Endothelial cell of umbilical vein (primary cell): ENCODE data around the gene NAP1L4. TPM values are rescaled to one million over a fixed set of nuclear protein-coding genes. Genes with fewer than 3 reads are reported as not detected.

Experiments
- BruUV-seq: library from RNA; stranded (reverse); fragments of 400-500 nt; replicated peaks from 2 replicates; lab custom pipeline; 2021; lab: Mats Ljungman, UMichigan
- CTCF ChIA-PET: fragments of 300-600, 350-600 bp; sonication (Branson Sonifier 250); formaldehyde crosslinking; loops from one replicate; lab custom pipeline; 2021; ENCODE audit warnings: antibody characterized with exemption, inconsistent platforms; lab: Charles Lee
- POLR2A ChIA-PET: fragments of 300-600, 350-600 bp; sonication (Branson Sonifier 250); formaldehyde crosslinking; loops from one replicate; lab custom pipeline; 2021; ENCODE audit warnings: antibody characterized with exemption, inconsistent platforms; lab: Charles Lee
- DNase-seq: peaks from one replicate; pipeline ENCODE4 v3.0.0-alpha.2; 2011; ENCODE audit warnings: low read depth, low spot score
- FAIRE-seq: peaks from 2 replicates; lab custom pipeline; 2011; peaks lifted over from hg19 to GRCh38; lab: Jason Lieb, UNC
- H2AFZ ChIP-seq: 2 replicates; pipeline ENCODE4 v1.6.0; 2012; ENCODE audit warnings: low read depth, low read length, control low read depth, inconsistent platforms
- H3K27ac ChIP-seq: 2 replicates; pipeline ENCODE4 v1.5.1; 2011; ENCODE audit warnings: low read depth, mild to moderate bottlenecking, control low read depth, low read length, moderate library complexity; ENCODE audit not compliant: insufficient read depth
- H3K27me3 ChIP-seq, 2 experiments: 2 replicates each; pipeline versions ENCODE4 v1.6.0 to v1.6.1; 2011; ENCODE audit warnings: low read length in 2 of 2, mixed read lengths in 1 of 2; ENCODE audit not compliant: control insufficient read depth in 2 of 2, insufficient read depth in 2 of 2
- H3K36me3 ChIP-seq, 2 experiments: 2 replicates in 1 of 2; 3 replicates in 1 of 2; pipeline ENCODE4 v1.5.1; 2011; ENCODE audit warnings: low read length in 2 of 2, mild to moderate bottlenecking in 1 of 2, moderate library complexity in 1 of 2; ENCODE audit not compliant: control insufficient read depth in 2 of 2, insufficient read depth in 2 of 2; ENCODE audit errors: extremely low read depth in 1 of 2
- H3K4me1 ChIP-seq: 3 replicates; pipeline ENCODE4 v1.5.1; 2011; ENCODE audit warnings: mild to moderate bottlenecking, low read length; ENCODE audit not compliant: control insufficient read depth, insufficient read depth; ENCODE audit errors: extremely low read depth
- H3K4me2 ChIP-seq: 2 replicates; pipeline ENCODE4 v1.6.1; 2011; ENCODE audit warnings: low read length, control low read depth, mixed read lengths; ENCODE audit not compliant: insufficient read depth
- H3K4me3 ChIP-seq, 3 experiments: fragments of 200-600 bp in 1 of 3; sonication (generic), shearing (Covaris generic) in 1 of 3; replicated peaks in 1 of 3; 2 replicates each; pipeline ENCODE4 v1.5.1; 2011 to 2016; ENCODE audit warnings: control low read depth in 3 of 3, low read length in 3 of 3, mild to moderate bottlenecking in 2 of 3, inconsistent platforms in 1 of 3, low read depth in 1 of 3, moderate library complexity in 1 of 3; ENCODE audit not compliant: insufficient read depth in 1 of 3
- H3K79me2 ChIP-seq: 2 replicates; pipeline ENCODE4 v1.6.0; 2012; ENCODE audit warnings: low read length, inconsistent platforms; ENCODE audit not compliant: control insufficient read depth, insufficient read depth
- H3K9ac ChIP-seq: replicated peaks from 2 replicates; pipeline ENCODE3; 2011; ENCODE audit warnings: low read length, control low read depth; ENCODE audit not compliant: insufficient read depth; ENCODE audit errors: extremely low read depth
- H3K9me1 ChIP-seq: replicated peaks from 3 replicates; pipeline ENCODE4 v1.6.0; 2011; ENCODE audit warnings: mild to moderate bottlenecking, low read length; ENCODE audit not compliant: control insufficient read depth, insufficient read depth; ENCODE audit errors: extremely low read depth
- H3K9me3 ChIP-seq: replicated peaks from 2 replicates; pipeline ENCODE4 v1.5.1; 2012; ENCODE audit warnings: low read length, inconsistent platforms; ENCODE audit not compliant: control insufficient read depth, insufficient read depth
- H4K20me1 ChIP-seq: replicated peaks from 2 replicates; pipeline ENCODE3; 2011; ENCODE audit warnings: mild to moderate bottlenecking, low read length; ENCODE audit not compliant: control insufficient read depth, insufficient read depth; ENCODE audit errors: extremely low read depth
- EZH2 ChIP-seq: IDR thresholded peaks from 2 replicates; pipeline ENCODE4 v1.6.1; 2012; ENCODE audit warnings: borderline replicate concordance, low read depth, mild to moderate bottlenecking, moderate library complexity, low read length, inconsistent platforms; ENCODE audit not compliant: severe bottlenecking
- FOS ChIP-seq: IDR thresholded peaks from 2 replicates; pipeline ENCODE4 v1.6.1; 2011; ENCODE audit warnings: mild to moderate bottlenecking, low read length, moderate library complexity, borderline replicate concordance; ENCODE audit not compliant: insufficient read depth
- GATA2 ChIP-seq: IDR thresholded peaks from 2 replicates; pipeline ENCODE4 v1.7.0; 2011; ENCODE audit warnings: low read depth, mild to moderate bottlenecking, moderate library complexity, mixed read lengths, low read length; ENCODE audit not compliant: insufficient read length, insufficient read depth
- JUN ChIP-seq: IDR thresholded peaks from 2 replicates; pipeline ENCODE4 v1.6.1; 2011; ENCODE audit warnings: borderline replicate concordance, low read depth; ENCODE audit not compliant: insufficient read length, insufficient read depth
- MYC ChIP-seq: IDR thresholded peaks from one replicate; pipeline ENCODE4 v1.6.1; 2011; ENCODE audit warnings: mild to moderate bottlenecking, low read depth, low read length
- POLR2A ChIP-seq: IDR thresholded peaks from 2 replicates; pipeline ENCODE4 v1.6.1; 2012; ENCODE audit warnings: low read depth, mild to moderate bottlenecking, control low read depth, low read length
- POLR2AphosphoS5 ChIP-seq: IDR thresholded peaks from 2 replicates; pipeline ENCODE4 v1.6.1; 2012; ENCODE audit warnings: low read depth, mild to moderate bottlenecking, control low read depth, low read length, moderate library complexity; ENCODE audit not compliant: insufficient read depth
- dilution Hi-C: fragments of 300-500 bp; cut with MboI; formaldehyde crosslinking; loops from one replicate; pipeline ENCODE4 v1.15.0; 2019; ENCODE audit warnings: low sequenced_read_pairs; ENCODE audit not compliant: extremely low pct_ligation_motif_present
- intact Hi-C: fragments of 100-400 bp; cut with micrococcal nuclease; formaldehyde crosslinking; loops from one replicate; pipeline ENCODE4 v1.10.0; 2022
- polyA plus RNA-seq, 4 experiments: library from polyadenylated mRNA; depleted of rRNA in 3 of 4; stranded (reverse) in 3 of 4; unstranded in 1 of 4; fragments of >200 nt; gene quantifications; 2 replicates each; pipeline versions ENCODE4 v1.2.1 to v1.2.3, GENCODE V29; 2011 to 2012; ENCODE audit warnings: missing spikeins in 1 of 4
- total RNA-seq: library from RNA; stranded (reverse); gene quantifications from 2 replicates; pipeline ENCODE4 v1.2.3, GENCODE V29; 2021
- TF ChIP-seq, protein P1 (sequence below): IDR thresholded peaks from 2 replicates; pipeline ENCODE4 v1.6.1; 2011; ENCODE audit not compliant: insufficient read depth, insufficient read length
- TF ChIP-seq, protein P2 (sequence below), 2 donors: IDR thresholded peaks; 1 replicate in 1 of 2; 2 replicates in 1 of 2; pipeline ENCODE4 v1.5.1; 2011; ENCODE audit warnings: low read length in 2 of 2, mild to moderate bottlenecking in 2 of 2, moderate library complexity in 2 of 2, control low read depth in 1 of 2, inconsistent platforms in 1 of 2, low read depth in 1 of 2; ENCODE audit not compliant: insufficient read depth in 1 of 2; ENCODE audit errors: extremely low read depth in 1 of 2

The NAP1L4 gene
- total and polyA plus RNA-seq, 2 donors (not counting 3 experiments of a cell fraction or from before 2014, with no cell fraction given), result 100.0 to 177 TPM

DNA sequence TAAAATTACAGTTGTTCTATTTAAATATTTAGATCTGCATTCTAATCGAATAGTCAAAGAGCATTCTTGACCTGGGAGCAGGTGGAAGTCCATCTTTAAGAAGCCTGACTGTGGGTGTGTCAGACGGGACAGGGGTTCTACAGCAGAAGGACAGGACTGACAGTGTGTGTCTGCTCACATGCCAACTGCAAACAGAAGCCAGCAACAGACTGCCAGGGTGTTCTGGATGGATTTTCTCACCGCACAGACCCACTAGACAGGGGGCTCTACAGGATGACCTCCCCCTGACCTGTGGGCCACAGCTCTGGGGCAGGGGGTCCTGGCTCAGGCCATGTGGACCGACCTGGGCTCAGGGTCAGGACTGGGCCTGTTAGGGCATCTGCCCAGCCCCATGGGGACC, 22.8 kb upstream of the NAP1L4 start:
- ChIA-PET POLR2A (no interaction called here), CTCF (interaction anchor here (1.2 to 1.5 kb wide), 4 partner anchors 9 to 394 kb away, joined by 3 to 4 read pairs (median 4); no protein-coding TSS in a partner anchor)
- intact Hi-C loops, result no loop called here
- no peak for TF ChIP-seq POLR2A
- TF ChIP-seq GATA2, result no peak
- TF ChIP-seq MYC, result no peak
- TF ChIP-seq EZH2, result no peak
- TF ChIP-seq FOS, result no peak
- no peak for TF ChIP-seq POLR2AphosphoS5
- TF ChIP-seq, protein P1, sequence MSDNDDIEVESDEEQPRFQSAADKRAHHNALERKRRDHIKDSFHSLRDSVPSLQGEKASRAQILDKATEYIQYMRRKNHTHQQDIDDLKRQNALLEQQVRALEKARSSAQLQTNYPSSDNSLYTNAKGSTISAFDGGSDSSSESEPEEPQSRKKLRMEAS, result no peak
- TF ChIP-seq JUN, result no peak
- TF ChIP-seq, protein P2, sequence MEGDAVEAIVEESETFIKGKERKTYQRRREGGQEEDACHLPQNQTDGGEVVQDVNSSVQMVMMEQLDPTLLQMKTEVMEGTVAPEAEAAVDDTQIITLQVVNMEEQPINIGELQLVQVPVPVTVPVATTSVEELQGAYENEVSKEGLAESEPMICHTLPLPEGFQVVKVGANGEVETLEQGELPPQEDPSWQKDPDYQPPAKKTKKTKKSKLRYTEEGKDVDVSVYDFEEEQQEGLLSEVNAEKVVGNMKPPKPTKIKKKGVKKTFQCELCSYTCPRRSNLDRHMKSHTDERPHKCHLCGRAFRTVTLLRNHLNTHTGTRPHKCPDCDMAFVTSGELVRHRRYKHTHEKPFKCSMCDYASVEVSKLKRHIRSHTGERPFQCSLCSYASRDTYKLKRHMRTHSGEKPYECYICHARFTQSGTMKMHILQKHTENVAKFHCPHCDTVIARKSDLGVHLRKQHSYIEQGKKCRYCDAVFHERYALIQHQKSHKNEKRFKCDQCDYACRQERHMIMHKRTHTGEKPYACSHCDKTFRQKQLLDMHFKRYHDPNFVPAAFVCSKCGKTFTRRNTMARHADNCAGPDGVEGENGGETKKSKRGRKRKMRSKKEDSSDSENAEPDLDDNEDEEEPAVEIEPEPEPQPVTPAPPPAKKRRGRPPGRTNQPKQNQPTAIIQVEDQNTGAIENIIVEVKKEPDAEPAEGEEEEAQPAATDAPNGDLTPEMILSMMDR (IDR thresholded peaks at IDR 0.05; ENCODE audit: extremely low read depth in 1 of 2, insufficient read depth in 1 of 2, low read depth in 1 of 2, low read length in 2 of 2), result no peak
- no TSS peak for BruUV-seq
- peaks cover 10 to 55% of the 10 kb centered on the region in 2 experiments for H3K36me3 ChIP-seq
- H3K27me3 ChIP-seq, result no peaks in the 10 kb centered on the region
- no peak overlapping the region for H3K27ac ChIP-seq
- H4K20me1 ChIP-seq, result no peaks in the 10 kb centered on the region
- H3K9ac ChIP-seq, result no peak overlapping the region
- H3K9me3 ChIP-seq, result no peaks in the 10 kb centered on the region
- H2AFZ ChIP-seq, result no peak overlapping the region
- no peaks in the 10 kb centered on the region for H3K9me1 ChIP-seq
- FAIRE-seq (no peak), DNase-seq (no peak)
- H3K4me1 ChIP-seq, result no peaks in the 10 kb centered on the region
- H3K4me2 ChIP-seq, result no peak overlapping the region
- dilution Hi-C loops, result no loop called here
- no peak overlapping the region for H3K4me3 ChIP-seq
- no peaks in the 10 kb centered on the region for H3K79me2 ChIP-seq
